ENCODE measurements around the gene HCRTR1.

DNA sequence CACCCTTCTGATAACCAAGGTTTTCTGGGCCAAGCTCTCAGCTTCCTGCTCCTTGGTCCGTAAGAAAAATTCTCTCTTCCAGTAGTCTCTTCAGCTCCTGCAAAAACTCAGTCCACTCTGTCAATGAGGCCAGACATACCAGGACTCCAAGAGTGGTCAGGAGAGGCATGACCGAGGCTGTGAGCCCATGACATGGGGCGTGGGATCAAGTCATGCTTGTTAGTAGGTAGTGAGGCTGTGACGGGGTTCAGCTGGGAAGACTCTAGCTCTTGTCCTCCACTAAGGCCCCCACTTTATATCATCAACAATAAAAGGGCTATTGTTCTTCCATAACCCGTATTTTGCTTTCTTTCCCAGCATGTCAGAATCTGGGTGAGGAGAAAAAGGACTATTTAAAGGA, 10.1 kb upstream of the HCRTR1 start:
- TF ChIP-seq, protein P1, sequence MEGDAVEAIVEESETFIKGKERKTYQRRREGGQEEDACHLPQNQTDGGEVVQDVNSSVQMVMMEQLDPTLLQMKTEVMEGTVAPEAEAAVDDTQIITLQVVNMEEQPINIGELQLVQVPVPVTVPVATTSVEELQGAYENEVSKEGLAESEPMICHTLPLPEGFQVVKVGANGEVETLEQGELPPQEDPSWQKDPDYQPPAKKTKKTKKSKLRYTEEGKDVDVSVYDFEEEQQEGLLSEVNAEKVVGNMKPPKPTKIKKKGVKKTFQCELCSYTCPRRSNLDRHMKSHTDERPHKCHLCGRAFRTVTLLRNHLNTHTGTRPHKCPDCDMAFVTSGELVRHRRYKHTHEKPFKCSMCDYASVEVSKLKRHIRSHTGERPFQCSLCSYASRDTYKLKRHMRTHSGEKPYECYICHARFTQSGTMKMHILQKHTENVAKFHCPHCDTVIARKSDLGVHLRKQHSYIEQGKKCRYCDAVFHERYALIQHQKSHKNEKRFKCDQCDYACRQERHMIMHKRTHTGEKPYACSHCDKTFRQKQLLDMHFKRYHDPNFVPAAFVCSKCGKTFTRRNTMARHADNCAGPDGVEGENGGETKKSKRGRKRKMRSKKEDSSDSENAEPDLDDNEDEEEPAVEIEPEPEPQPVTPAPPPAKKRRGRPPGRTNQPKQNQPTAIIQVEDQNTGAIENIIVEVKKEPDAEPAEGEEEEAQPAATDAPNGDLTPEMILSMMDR (IDR thresholded peaks at IDR 0.05): no peak
- no peak for TF ChIP-seq POLR2A (IDR thresholded peaks at IDR 0.05)

Data from right lobe of liver (tissue), 4 donors.